B cell (primary cell): ENCODE data around the gene MYRIP.

Source experiments
- CTCF ChIP-seq: fragments of 200-600 bp; IDR thresholded peaks from one replicate; pipeline ENCODE4 v1.8.0; 2022; ENCODE audit warnings: antibody characterized with exemption, mild to moderate bottlenecking
- EZH2 ChIP-seq: IDR thresholded peaks from 2 replicates; pipeline ENCODE4 v1.6.1; 2012; ENCODE audit warnings: borderline replicate concordance, low read depth, mild to moderate bottlenecking, moderate library complexity, low read length; ENCODE audit not compliant: insufficient read depth, poor library complexity, severe bottlenecking

- TF ChIP-seq CTCF (no peak), EZH2 (no peak)
Measured at GRCh38 chr3:40237889-40238571, 428.6 kb downstream of the MYRIP start.
